Measurements from ENCODE around the gene DOCK4.

- peak; percentile 60 to 67 (median 63) for TF ChIP-seq CTCF (IDR thresholded peaks at IDR 0.05)
- TF ChIP-seq POLR2A (IDR thresholded peaks at IDR 0.05), result no peak
Observed at GRCh38 chr7:111741811-111742240, 464.4 kb downstream of the DOCK4 start.
